Tibial nerve (tissue), 3 donors: ENCODE results near the gene MYO3B.

Experiments used
- POLR2A ChIP-seq, 2 donors: fragments of 450-650 bp; IDR thresholded peaks; one replicate each; pipeline ENCODE4 v1.6.1; 2017; ENCODE audit warnings: antibody characterized with exemption in 2 of 2, mild to moderate bottlenecking in 2 of 2, moderate library complexity in 2 of 2
- TF ChIP-seq, protein P1 (sequence below), 5 experiments: fragments of 200-600 bp in 3 of 5; fragments of 450-650 bp in 2 of 5; sonication (generic) in 3 of 5; IDR thresholded peaks; one replicate each; pipeline ENCODE4 v1.5.1; 2016 to 2019; ENCODE audit warnings: antibody characterized with exemption in 5 of 5, mild to moderate bottlenecking in 3 of 5, moderate library complexity in 2 of 5

DNA sequence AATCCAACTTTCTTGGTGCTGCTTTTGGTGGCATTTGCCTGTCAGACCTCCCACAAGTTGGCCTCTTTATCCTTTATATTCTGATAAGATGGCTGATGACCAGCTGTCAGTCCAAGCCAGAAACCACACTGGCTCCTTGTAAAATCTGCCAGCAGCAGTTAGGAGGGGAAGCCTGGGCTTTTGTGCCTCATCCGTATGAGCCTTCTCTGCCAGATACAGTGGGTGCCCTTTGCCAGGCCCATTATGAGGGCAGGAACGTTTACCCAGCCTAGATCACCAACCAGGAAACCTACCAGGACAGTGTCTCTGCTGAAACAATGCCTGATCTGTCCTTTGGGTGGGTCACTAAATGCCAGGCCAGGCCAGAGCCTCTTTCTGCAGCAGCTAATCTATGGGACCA is 334.3 kb downstream of the MYO3B start:
- TF ChIP-seq, protein P1, sequence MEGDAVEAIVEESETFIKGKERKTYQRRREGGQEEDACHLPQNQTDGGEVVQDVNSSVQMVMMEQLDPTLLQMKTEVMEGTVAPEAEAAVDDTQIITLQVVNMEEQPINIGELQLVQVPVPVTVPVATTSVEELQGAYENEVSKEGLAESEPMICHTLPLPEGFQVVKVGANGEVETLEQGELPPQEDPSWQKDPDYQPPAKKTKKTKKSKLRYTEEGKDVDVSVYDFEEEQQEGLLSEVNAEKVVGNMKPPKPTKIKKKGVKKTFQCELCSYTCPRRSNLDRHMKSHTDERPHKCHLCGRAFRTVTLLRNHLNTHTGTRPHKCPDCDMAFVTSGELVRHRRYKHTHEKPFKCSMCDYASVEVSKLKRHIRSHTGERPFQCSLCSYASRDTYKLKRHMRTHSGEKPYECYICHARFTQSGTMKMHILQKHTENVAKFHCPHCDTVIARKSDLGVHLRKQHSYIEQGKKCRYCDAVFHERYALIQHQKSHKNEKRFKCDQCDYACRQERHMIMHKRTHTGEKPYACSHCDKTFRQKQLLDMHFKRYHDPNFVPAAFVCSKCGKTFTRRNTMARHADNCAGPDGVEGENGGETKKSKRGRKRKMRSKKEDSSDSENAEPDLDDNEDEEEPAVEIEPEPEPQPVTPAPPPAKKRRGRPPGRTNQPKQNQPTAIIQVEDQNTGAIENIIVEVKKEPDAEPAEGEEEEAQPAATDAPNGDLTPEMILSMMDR (IDR thresholded peaks at IDR 0.05), result no peak
- no peak for TF ChIP-seq POLR2A (IDR thresholded peaks at IDR 0.05)
